Measurements from ENCODE around the gene KCNQ4. TPM values are rescaled to one million over a fixed set of nuclear protein-coding genes. Genes with fewer than 3 reads are reported as not detected.

KCNQ4 gene
- polyA plus RNA-seq, 2 of the 4 experiments (the other 2 are of a cell fraction): 0.08 to 0.17 TPM

DNA sequence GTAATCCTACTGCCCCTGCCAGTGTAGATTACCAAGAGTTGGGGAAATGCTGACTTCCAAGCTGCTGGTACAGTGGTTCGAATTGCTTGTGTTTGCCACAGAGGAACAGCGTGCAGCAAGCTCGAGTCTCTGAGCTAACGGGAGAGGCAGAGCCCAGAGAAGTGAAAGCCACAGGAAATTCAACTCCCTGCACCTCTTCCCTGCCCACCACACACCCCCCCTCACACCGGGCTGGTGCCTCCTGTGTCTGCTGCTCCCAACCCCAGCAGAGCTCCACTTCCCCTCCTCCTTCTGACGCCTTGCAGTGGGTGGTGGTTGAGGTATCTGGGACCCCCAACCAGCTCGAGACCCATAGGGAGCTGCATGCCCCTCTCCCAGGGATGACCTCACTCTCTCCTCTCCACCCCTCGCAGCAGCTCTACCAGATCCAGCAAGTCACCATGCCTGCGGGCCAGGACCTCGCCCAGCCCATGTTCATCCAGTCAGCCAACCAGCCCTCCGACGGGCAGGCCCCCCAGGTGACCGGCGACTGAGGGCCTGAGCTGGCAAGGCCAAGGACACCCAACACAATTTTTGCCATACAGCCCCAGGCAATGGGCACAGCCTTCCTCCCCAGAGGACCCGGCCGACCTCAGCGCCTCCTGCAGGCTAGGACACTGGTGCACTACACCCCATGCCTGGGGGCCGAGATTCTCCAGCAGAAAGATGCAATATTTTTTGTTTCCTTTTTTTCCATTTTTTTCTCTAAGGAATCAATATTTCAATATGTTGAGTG lies 13.1 kb upstream of the KCNQ4 start:
- no peak for FAIRE-seq
- DNase-seq (ENCODE audit: low read depth in 1 of 2, low spot score in 1 of 2): no peak
- ChIA-PET CTCF (interaction anchor here (0.9 to 7.5 kb wide), 5 partner anchors 10 to 182 kb away, joined by 3 to 47 read pairs (median 4); no protein-coding TSS in a partner anchor), POLR2A (no interaction called here)
- Histone ChIP-seq H3K4me1 (no peaks in the 10 kb centered on the region), H3K4me2 (no peak overlapping the region), H3K4me3 (no peak overlapping the region), H3K27ac (no peak overlapping the region; a peak in 1 of 6 replicates), H3K9me3 (no peaks in the 10 kb centered on the region)
- ATAC-seq: 0 out of 6 replicates have a peak, but pooled peaks of 1 of the 2 experiments have one; percentile 30
- WGBS (ENCODE audit: missing lambda C conversion rate): 92% methylated on average over 14 of the region's 18 CpGs
- TF ChIP-seq CHD2 (IDR thresholded peaks at IDR 0.05; ENCODE audit: low read length, partially characterized antibody) (no peak), POLR2A (IDR thresholded peaks at IDR 0.05; ENCODE audit: low read length) (no peak), MAZ (IDR thresholded peaks at IDR 0.05; ENCODE audit: borderline replicate concordance, low read depth, low read length) (no peak), RNF2 (IDR thresholded peaks at IDR 0.05; ENCODE audit: borderline replicate concordance, low read depth) (no peak)

DNA sequence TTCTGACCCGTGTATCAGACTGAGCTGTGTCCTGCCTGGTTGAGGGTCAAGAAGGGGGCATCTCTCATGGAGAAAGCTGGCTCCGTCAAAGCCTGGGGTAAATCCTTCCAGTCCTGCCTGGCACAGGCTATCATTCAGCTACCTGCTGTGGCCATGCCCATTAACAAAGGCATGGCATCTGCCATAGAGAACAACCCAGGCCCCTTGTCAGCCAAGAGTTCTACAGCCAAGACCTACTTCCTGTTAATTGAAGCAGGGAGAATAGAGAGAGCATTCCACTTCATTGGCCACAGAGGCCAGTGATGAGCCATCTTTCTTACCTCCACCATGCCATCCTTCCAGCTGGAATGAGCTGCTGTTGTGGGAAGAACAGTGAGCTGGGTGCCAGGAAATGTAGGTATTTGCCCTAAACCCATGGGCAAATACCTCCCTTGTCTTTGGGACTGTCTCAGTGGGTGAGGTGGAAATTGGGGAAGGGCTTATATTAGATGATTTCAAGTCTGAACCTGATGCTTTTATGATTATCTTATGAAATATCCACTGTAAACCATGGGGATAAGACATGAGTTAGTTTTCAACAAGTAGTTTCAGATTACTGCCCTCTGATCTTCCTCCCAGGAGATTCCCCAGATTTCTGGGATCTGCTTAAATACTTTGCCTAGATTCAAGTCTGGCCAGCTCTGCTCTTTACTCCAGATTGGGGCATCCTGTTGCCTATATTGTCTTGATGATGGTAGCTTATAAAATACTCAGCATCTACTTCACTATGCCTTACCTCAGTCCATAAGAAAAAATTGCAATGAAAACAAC lies 11.2 kb upstream of the KCNQ4 start:
- CTCF ChIA-PET: interaction anchor here (0.6 to 7.5 kb wide), 12 partner anchors 8 to 645 kb away, joined by 3 to 47 read pairs (median 4); no protein-coding TSS in a partner anchor
- WGBS (ENCODE audit: missing lambda C conversion rate): 94% methylated on average over 2 of the region's 2 CpGs
- Histone ChIP-seq H3K4me1 (no peaks in the 10 kb centered on the region), H3K4me2 (no peak overlapping the region), H3K27ac (no peak overlapping the region), H3K9me3 (peaks cover 9% of the 10 kb centered on the region), H3K4me3 (no peak overlapping the region)
- DNase-seq (ENCODE audit: low read depth in 1 of 2, low spot score in 1 of 2): no peak
- no peak for FAIRE-seq
- TF ChIP-seq HOXA7 (CRISPR knock-in tag; IDR thresholded peaks at IDR 0.05) (no peak), CBX8 (IDR thresholded peaks at IDR 0.05) (no peak), TFCP2L1 (CRISPR knock-in tag; IDR thresholded peaks at IDR 0.05) (no peak), BHLHE40 (IDR thresholded peaks at IDR 0.05; ENCODE audit: low read depth, low read length) (no peak), JUN (IDR thresholded peaks at IDR 0.05) (no peak), FOSL2 (IDR thresholded peaks at IDR 0.05) (no peak), FOSL2 (CRISPR knock-in tag; IDR thresholded peaks at IDR 0.05) (no peak), ESRRA (IDR thresholded peaks at IDR 0.05; ENCODE audit: borderline replicate concordance, low read length) (no peak), NFE2L2 (conservative IDR thresholded peaks at IDR 0.05; ENCODE audit: low read length) (no peak), TP53 (CRISPR knock-in tag; IDR thresholded peaks at IDR 0.05) (no peak)
- TF ChIP-seq, protein P1, sequence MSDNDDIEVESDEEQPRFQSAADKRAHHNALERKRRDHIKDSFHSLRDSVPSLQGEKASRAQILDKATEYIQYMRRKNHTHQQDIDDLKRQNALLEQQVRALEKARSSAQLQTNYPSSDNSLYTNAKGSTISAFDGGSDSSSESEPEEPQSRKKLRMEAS (IDR thresholded peaks at IDR 0.05): no peak
- TF ChIP-seq, protein P2, sequence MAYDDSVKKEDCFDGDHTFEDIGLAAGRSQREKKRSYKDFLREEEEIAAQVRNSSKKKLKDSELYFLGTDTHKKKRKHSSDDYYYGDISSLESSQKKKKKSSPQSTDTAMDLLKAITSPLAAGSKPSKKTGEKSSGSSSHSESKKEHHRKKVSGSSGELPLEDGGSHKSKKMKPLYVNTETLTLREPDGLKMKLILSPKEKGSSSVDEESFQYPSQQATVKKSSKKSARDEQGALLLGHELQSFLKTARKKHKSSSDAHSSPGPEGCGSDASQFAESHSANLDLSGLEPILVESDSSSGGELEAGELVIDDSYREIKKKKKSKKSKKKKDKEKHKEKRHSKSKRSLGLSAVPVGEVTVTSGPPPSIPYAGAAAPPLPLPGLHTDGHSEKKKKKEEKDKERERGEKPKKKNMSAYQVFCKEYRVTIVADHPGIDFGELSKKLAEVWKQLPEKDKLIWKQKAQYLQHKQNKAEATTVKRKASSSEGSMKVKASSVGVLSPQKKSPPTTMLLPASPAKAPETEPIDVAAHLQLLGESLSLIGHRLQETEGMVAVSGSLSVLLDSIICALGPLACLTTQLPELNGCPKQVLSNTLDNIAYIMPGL (CRISPR knock-in tag; IDR thresholded peaks at IDR 0.05; ENCODE audit: borderline replicate concordance): no peak
- TF ChIP-seq, protein P3, sequence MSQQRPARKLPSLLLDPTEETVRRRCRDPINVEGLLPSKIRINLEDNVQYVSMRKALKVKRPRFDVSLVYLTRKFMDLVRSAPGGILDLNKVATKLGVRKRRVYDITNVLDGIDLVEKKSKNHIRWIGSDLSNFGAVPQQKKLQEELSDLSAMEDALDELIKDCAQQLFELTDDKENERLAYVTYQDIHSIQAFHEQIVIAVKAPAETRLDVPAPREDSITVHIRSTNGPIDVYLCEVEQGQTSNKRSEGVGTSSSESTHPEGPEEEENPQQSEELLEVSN (IDR thresholded peaks at IDR 0.05; ENCODE audit: borderline replicate concordance, low read depth): no peak
- TF ChIP-seq, protein P4, sequence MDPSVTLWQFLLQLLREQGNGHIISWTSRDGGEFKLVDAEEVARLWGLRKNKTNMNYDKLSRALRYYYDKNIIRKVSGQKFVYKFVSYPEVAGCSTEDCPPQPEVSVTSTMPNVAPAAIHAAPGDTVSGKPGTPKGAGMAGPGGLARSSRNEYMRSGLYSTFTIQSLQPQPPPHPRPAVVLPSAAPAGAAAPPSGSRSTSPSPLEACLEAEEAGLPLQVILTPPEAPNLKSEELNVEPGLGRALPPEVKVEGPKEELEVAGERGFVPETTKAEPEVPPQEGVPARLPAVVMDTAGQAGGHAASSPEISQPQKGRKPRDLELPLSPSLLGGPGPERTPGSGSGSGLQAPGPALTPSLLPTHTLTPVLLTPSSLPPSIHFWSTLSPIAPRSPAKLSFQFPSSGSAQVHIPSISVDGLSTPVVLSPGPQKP (IDR thresholded peaks at IDR 0.05; ENCODE audit: low read depth, low read length): no peak
- no peak for ATAC-seq
- POLR2A ChIA-PET: no interaction called here
